ENCODE measurements around the gene TNIP3.

The TNIP3 gene

GRCh38 chr4:121192013-121192412 lies 27.9 kb upstream of the TNIP3 start:
- no peaks in the 10 kb centered on the region for H3K9me3 ChIP-seq
- H3K9ac ChIP-seq = no peak overlapping the region
- H3K4me1 ChIP-seq = peaks cover 16% of the 10 kb centered on the region
- no peak for TF ChIP-seq Cebpa-rat (IDR thresholded peaks at IDR 0.05)
- no peak overlapping the region for H3K4me2 ChIP-seq
- H3K27me3 ChIP-seq = no peaks in the 10 kb centered on the region
- H4K20me1 ChIP-seq = no peaks in the 10 kb centered on the region
- H3K36me3 ChIP-seq = no peaks in the 10 kb centered on the region
- H3K4me3 ChIP-seq = no peak overlapping the region
- no peak overlapping the region for H3K27ac ChIP-seq

- Histone ChIP-seq H3K36me3 (no peaks in the 10 kb centered on the region), H3K4me1 (peaks cover 20% of the 10 kb centered on the region), H3K9me3 (no peaks in the 10 kb centered on the region), H3K27ac (no peak overlapping the region), H3K4me2 (no peak overlapping the region), H3K27me3 (no peaks in the 10 kb centered on the region), H3K4me3 (no peak overlapping the region), H4K20me1 (no peaks in the 10 kb centered on the region), H3K9ac (no peak overlapping the region)
- TF ChIP-seq Cebpa-rat (IDR thresholded peaks at IDR 0.05) = no peak
These were observed 27.2 kb upstream of the TNIP3 start for GRCh38 chr4:121191361-121191760.

GRCh38 chr4:121190389-121190788 lies 26.3 kb upstream of the TNIP3 start:
- no peak for TF ChIP-seq Cebpa-rat (IDR thresholded peaks at IDR 0.05)
- Histone ChIP-seq H4K20me1 (no peaks in the 10 kb centered on the region), H3K4me2 (peak overlapping the region; percentile 40), H3K36me3 (no peaks in the 10 kb centered on the region), H3K9me3 (no peaks in the 10 kb centered on the region), H3K9ac (no peak overlapping the region), H3K4me3 (no peak overlapping the region), H3K27me3 (no peaks in the 10 kb centered on the region), H3K27ac (no peak overlapping the region), H3K4me1 (peaks cover 30% of the 10 kb centered on the region)

- Histone ChIP-seq H3K27ac (no peak overlapping the region), H3K36me3 (no peaks in the 10 kb centered on the region), H4K20me1 (no peaks in the 10 kb centered on the region), H3K27me3 (no peaks in the 10 kb centered on the region), H3K9me3 (no peaks in the 10 kb centered on the region), H3K9ac (no peak overlapping the region), H3K4me3 (no peak overlapping the region), H3K4me1 (peaks cover 38% of the 10 kb centered on the region), H3K4me2 (peak overlapping the region; percentile 40)
- no peak for TF ChIP-seq Cebpa-rat (IDR thresholded peaks at IDR 0.05)
These were observed 25.4 kb upstream of the TNIP3 start for GRCh38 chr4:121189326-121190215.

- Histone ChIP-seq H3K36me3 (no peaks in the 10 kb centered on the region), H4K20me1 (no peaks in the 10 kb centered on the region), H3K9ac (no peak overlapping the region), H3K9me3 (peaks cover 12% of the 10 kb centered on the region; the same call in 1 of the 2 replicates), H3K4me1 (peaks cover 53% of the 10 kb centered on the region), H3K4me3 (no peak overlapping the region), H3K27me3 (no peaks in the 10 kb centered on the region), H3K27ac (no peak overlapping the region), H3K4me2 (no peak overlapping the region)
- TF ChIP-seq Cebpa-rat (IDR thresholded peaks at IDR 0.05) = no peak
These were observed 23.1 kb upstream of the TNIP3 start for GRCh38 chr4:121187206-121187605.

- TF ChIP-seq Cebpa-rat (IDR thresholded peaks at IDR 0.05) = no peak
- H3K4me2 ChIP-seq = peak overlapping the region; percentile 75
- H3K9ac ChIP-seq = no peak overlapping the region
- no peaks in the 10 kb centered on the region for H3K27me3 ChIP-seq
- H3K4me1 ChIP-seq = peaks cover 57% of the 10 kb centered on the region
- no peak overlapping the region for H3K4me3 ChIP-seq
- no peak overlapping the region for H3K27ac ChIP-seq
- no peaks in the 10 kb centered on the region for H3K36me3 ChIP-seq
- peaks cover 12% of the 10 kb centered on the region; the same call in 1 of the 2 replicates for H3K9me3 ChIP-seq
- H4K20me1 ChIP-seq = no peaks in the 10 kb centered on the region
These were observed 21.8 kb upstream of the TNIP3 start for GRCh38 chr4:121185960-121186359.

- H3K27me3 ChIP-seq = no peaks in the 10 kb centered on the region
- no peak overlapping the region for H3K4me2 ChIP-seq
- H3K4me3 ChIP-seq = no peak overlapping the region
- H3K27ac ChIP-seq = no peak overlapping the region
- H3K9ac ChIP-seq = no peak overlapping the region
- peaks cover 41% of the 10 kb centered on the region for H3K4me1 ChIP-seq
- peaks cover 12% of the 10 kb centered on the region for H3K9me3 ChIP-seq
- no peaks in the 10 kb centered on the region for H4K20me1 ChIP-seq
- no peaks in the 10 kb centered on the region for H3K36me3 ChIP-seq
- TF ChIP-seq Cebpa-rat (IDR thresholded peaks at IDR 0.05) = no peak
These were observed 19.9 kb upstream of the TNIP3 start for GRCh38 chr4:121183989-121184388.

- peaks cover 12% of the 10 kb centered on the region for H3K9me3 ChIP-seq
- no peak overlapping the region for H3K27ac ChIP-seq
- TF ChIP-seq Cebpa-rat (IDR thresholded peaks at IDR 0.05) = no peak
- no peaks in the 10 kb centered on the region for H3K36me3 ChIP-seq
- no peaks in the 10 kb centered on the region for H3K27me3 ChIP-seq
- peaks cover 41% of the 10 kb centered on the region for H3K4me1 ChIP-seq
- H3K4me2 ChIP-seq = peak overlapping the region; percentile 61
- no peak overlapping the region for H3K4me3 ChIP-seq
- no peaks in the 10 kb centered on the region for H4K20me1 ChIP-seq
- H3K9ac ChIP-seq = no peak overlapping the region
These were observed 19.2 kb upstream of the TNIP3 start for GRCh38 chr4:121183361-121183760.

GRCh38 chr4:121182296-121182695 lies 18.2 kb upstream of the TNIP3 start:
- peak overlapping the region; percentile 61 for H3K4me2 ChIP-seq
- no peak overlapping the region for H3K9ac ChIP-seq
- H3K27ac ChIP-seq = peak overlapping the region; percentile 28; the same call in 1 of the 2 replicates

GRCh38 chr4:121181493-121181892 lies 17.4 kb upstream of the TNIP3 start:
- H3K9me3 ChIP-seq = peaks cover 12% of the 10 kb centered on the region
- H3K4me2 ChIP-seq = no peak overlapping the region
- TF ChIP-seq Cebpa-rat (IDR thresholded peaks at IDR 0.05) = no peak
- no peaks in the 10 kb centered on the region for H4K20me1 ChIP-seq
- no peak overlapping the region for H3K27ac ChIP-seq
- no peak overlapping the region for H3K9ac ChIP-seq
- peaks cover 39% of the 10 kb centered on the region for H3K4me1 ChIP-seq
- H3K27me3 ChIP-seq = no peaks in the 10 kb centered on the region
- no peaks in the 10 kb centered on the region for H3K36me3 ChIP-seq
- H3K4me3 ChIP-seq = no peak overlapping the region

More at GRCh38 chr4:121182296-121182695, 18.2 kb upstream of the TNIP3 start:
- Histone ChIP-seq H3K36me3 (no peaks in the 10 kb centered on the region), H3K27me3 (no peaks in the 10 kb centered on the region), H3K4me3 (peak overlapping the region; percentile 23; the same call in 1 of the 2 replicates), H3K4me1 (peaks cover 41% of the 10 kb centered on the region), H4K20me1 (no peaks in the 10 kb centered on the region), H3K9me3 (peaks cover 12% of the 10 kb centered on the region)
- TF ChIP-seq Cebpa-rat (IDR thresholded peaks at IDR 0.05) = no peak

All from BLaER1 (cell line).